NT2/D1 (cell line): Measurements from ENCODE around the gene TLE6.

Experiments
- SUZ12 ChIP-seq: IDR thresholded peaks from 2 replicates; pipeline ENCODE4 v1.6.1; 2011; ENCODE audit not compliant: insufficient read length, insufficient read depth; ENCODE audit errors: extremely low read depth
- YY1 ChIP-seq: IDR thresholded peaks from 2 replicates; pipeline ENCODE4 v1.6.1; 2011; ENCODE audit not compliant: insufficient read length, insufficient read depth
- ZNF274 ChIP-seq: IDR thresholded peaks from 2 replicates; pipeline ENCODE4 v1.6.1; 2011; ENCODE audit warnings: mild to moderate bottlenecking, low read depth, low read length

- no peak for TF ChIP-seq YY1
- no peak for TF ChIP-seq SUZ12
- no peak for TF ChIP-seq ZNF274
Observed at GRCh38 chr19:2988568-2988967, 11.2 kb downstream of the TLE6 start.
